ENCODE data around the gene WDR91. TPM values are rescaled to one million over a fixed set of nuclear protein-coding genes. Genes with fewer than 3 reads are reported as not detected.

Gene WDR91
- total RNA-seq, 1 donor from 2014 or later: 5.4 TPM

DNA sequence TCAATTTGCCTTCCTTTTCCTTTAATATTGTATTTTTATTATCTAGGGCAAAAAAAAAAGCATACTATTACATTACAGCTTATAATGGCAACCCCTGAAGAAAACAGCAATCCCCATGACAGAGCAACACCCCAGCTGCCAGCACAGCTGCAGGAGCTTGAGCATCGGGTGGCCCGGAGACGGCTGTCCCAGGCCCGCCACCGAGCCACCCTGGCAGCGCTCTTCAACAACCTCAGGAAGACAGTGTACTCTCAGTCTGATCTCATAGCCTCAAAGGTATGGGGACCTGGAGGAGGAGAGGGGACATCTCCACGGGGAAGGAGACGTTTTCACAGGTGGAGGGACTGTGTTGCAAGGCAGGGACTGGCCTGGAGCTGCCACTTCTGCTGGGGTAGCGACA lies 29.1 kb upstream of the WDR91 start:
- no peaks in the 10 kb centered on the region for H3K9me3 ChIP-seq (ENCODE audit: low read depth)
- H3K27ac Mint-ChIP-seq: no peak overlapping the region
- H3K4me1 Mint-ChIP-seq: no peaks in the 10 kb centered on the region
- H2AFZ ChIP-seq (replicated peaks): no peak overlapping the region
- no peak overlapping the region for H3K4me2 ChIP-seq
- no peaks in the 10 kb centered on the region for H3F3A ChIP-seq (ENCODE audit: low read depth)
- DNase-seq (ENCODE audit: low spot score): no peak
- no peak overlapping the region for H3K9ac ChIP-seq
- no peaks in the 10 kb centered on the region for H3K27me3 ChIP-seq
- no peaks in the 10 kb centered on the region for H3K9me3 Mint-ChIP-seq
- no peaks in the 10 kb centered on the region for H4K20me1 ChIP-seq (ENCODE audit: low read depth)
- H3K36me3 Mint-ChIP-seq: no peaks in the 10 kb centered on the region
- H3K4me3 ChIP-seq: no peak overlapping the region
- peaks cover 10% of the 10 kb centered on the region for H3K27me3 Mint-ChIP-seq (ENCODE audit: insufficient read depth, low read depth)
- no peaks in the 10 kb centered on the region for H3K4me1 ChIP-seq
- H3K36me3 ChIP-seq: no peaks in the 10 kb centered on the region
- TF ChIP-seq EZH2phosphoT487 (IDR thresholded peaks at IDR 0.05): no peak
- TF ChIP-seq CTCF (IDR thresholded peaks at IDR 0.05): no peak
- TF ChIP-seq EZH2 (IDR thresholded peaks at IDR 0.05): no peak
- H3K79me2 ChIP-seq (ENCODE audit: low read depth): no peaks in the 10 kb centered on the region
- H3K27ac ChIP-seq: no peak overlapping the region
- H3K4me3 Mint-ChIP-seq: no peak overlapping the region

DNA sequence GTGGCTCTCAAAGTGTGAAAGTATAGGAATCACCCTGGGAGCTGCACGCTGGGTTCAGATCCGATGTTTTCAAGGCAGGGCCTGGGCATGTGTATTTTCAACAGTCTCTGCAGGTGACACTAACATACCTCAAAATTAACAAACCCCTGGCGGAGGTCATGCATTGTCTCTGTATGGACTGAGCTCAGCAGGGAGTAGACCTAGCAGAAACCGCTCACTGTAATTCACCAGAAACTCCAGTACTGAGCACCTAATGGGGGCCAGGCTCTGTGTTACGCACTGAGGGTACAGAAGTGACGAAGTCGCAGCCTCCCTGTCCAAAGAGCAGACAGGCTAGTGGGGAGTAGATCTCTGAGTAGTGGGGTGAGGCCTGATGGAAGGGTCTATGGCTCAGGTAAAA lies 27.9 kb upstream of the WDR91 start:
- no peak for DNase-seq (ENCODE audit: low spot score)

DNA sequence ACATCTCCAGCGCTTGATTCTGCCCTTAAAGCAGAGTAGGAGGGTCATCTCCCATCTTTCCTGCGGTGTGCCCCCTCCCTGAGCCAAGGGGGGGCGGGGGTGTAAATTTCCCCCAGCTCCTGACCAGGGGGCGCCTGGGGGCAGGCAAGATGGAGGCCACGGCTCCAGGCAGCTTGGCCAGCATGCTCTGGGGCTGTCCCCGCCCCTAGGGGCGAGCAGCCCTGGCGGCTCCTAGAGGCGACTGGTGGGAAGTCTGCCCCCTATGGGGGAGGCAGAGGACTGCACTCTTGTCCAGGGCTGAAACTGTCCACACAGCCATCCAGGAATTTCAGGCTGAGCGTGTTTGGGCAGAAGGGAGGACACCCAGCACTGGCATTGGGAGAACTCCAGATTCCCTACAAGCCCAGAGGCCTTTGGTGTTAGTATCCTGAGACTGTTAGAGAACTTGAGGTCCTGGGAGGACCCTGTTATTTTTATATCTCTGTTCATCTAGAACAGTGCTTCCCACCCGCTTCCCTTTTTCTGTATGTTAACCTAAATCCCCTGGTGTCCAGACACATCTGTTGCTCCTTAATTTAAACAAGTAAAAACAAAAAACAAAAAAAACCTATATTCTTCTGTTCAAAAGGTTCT lies 26.9 kb upstream of the WDR91 start:
- no peak overlapping the region for H3K4me2 ChIP-seq
- H3K36me3 ChIP-seq: no peaks in the 10 kb centered on the region
- Mint-ChIP-seq H3K27ac (no peak overlapping the region), H3K4me3 (no peak overlapping the region), H3K27me3 (ENCODE audit: insufficient read depth, low read depth) (peaks cover 10% of the 10 kb centered on the region), H3K4me1 (no peaks in the 10 kb centered on the region), H3K36me3 (no peaks in the 10 kb centered on the region), H3K9me3 (no peaks in the 10 kb centered on the region)
- H3F3A ChIP-seq (ENCODE audit: low read depth): no peaks in the 10 kb centered on the region
- no peaks in the 10 kb centered on the region for H3K79me2 ChIP-seq (ENCODE audit: low read depth)
- no peak overlapping the region for H3K9ac ChIP-seq
- H4K20me1 ChIP-seq (ENCODE audit: low read depth): no peaks in the 10 kb centered on the region
- no peak overlapping the region for H2AFZ ChIP-seq (replicated peaks)
- no peak for DNase-seq (ENCODE audit: low spot score)
- no peaks in the 10 kb centered on the region for H3K9me3 ChIP-seq (ENCODE audit: low read depth)
- no peak overlapping the region for H3K27ac ChIP-seq
- H3K4me3 ChIP-seq: no peak overlapping the region
- no peaks in the 10 kb centered on the region for H3K27me3 ChIP-seq
- H3K4me1 ChIP-seq: no peaks in the 10 kb centered on the region
- TF ChIP-seq CTCF (IDR thresholded peaks at IDR 0.05) (peak; percentile 46), EZH2phosphoT487 (IDR thresholded peaks at IDR 0.05) (no peak)

More for the DNA sequence above, 27.9 kb upstream of the WDR91 start:
- Histone ChIP-seq H3F3A (ENCODE audit: low read depth) (no peaks in the 10 kb centered on the region), H3K9me3 (ENCODE audit: low read depth) (no peaks in the 10 kb centered on the region), H4K20me1 (ENCODE audit: low read depth) (no peaks in the 10 kb centered on the region), H2AFZ (replicated peaks) (no peak overlapping the region), H3K4me1 (no peaks in the 10 kb centered on the region), H3K9ac (no peak overlapping the region), H3K36me3 (no peaks in the 10 kb centered on the region), H3K27ac (no peak overlapping the region), H3K79me2 (ENCODE audit: low read depth) (no peaks in the 10 kb centered on the region), H3K27me3 (no peaks in the 10 kb centered on the region), H3K4me3 (no peak overlapping the region), H3K4me2 (no peak overlapping the region)
- Mint-ChIP-seq H3K36me3 (no peaks in the 10 kb centered on the region), H3K4me3 (no peak overlapping the region), H3K27ac (no peak overlapping the region), H3K9me3 (no peaks in the 10 kb centered on the region), H3K4me1 (no peaks in the 10 kb centered on the region), H3K27me3 (ENCODE audit: insufficient read depth, low read depth) (peaks cover 10% of the 10 kb centered on the region)
- TF ChIP-seq EZH2phosphoT487 (IDR thresholded peaks at IDR 0.05) (no peak), CTCF (IDR thresholded peaks at IDR 0.05) (no peak), EZH2 (IDR thresholded peaks at IDR 0.05) (no peak)
